Measurements from ENCODE around the gene SMARCAL1. TPM values are rescaled to one million over a fixed set of nuclear protein-coding genes. Genes with fewer than 3 reads are reported as not detected.

SMARCAL1 gene
- total RNA-seq, 1 donor from 2014 or later: 35.2 TPM

- Histone ChIP-seq H3K4me3 (ENCODE audit: insufficient read depth, low read depth, low read length) (no peak overlapping the region), H3K9ac (ENCODE audit: low read length) (no peak overlapping the region), H3K4me2 (ENCODE audit: low read length) (no peak overlapping the region), H4K20me1 (ENCODE audit: insufficient read depth, low read length) (no peaks in the 10 kb centered on the region), H3K36me3 (ENCODE audit: insufficient read depth, low read length) (peaks cover 7% of the 10 kb centered on the region), H3K9me3 (ENCODE audit: insufficient read depth, low read depth, low read length) (no peaks in the 10 kb centered on the region), H3K27me3 (ENCODE audit: insufficient read depth, low read length) (no peaks in the 10 kb centered on the region), H3K79me2 (ENCODE audit: insufficient read depth, low read length) (peaks cover 10% of the 10 kb centered on the region), H2AFZ (ENCODE audit: low read depth, low read length) (no peak overlapping the region), H3K4me1 (ENCODE audit: insufficient read depth, low read length) (peaks cover 3% of the 10 kb centered on the region), H3K27ac (ENCODE audit: low read depth, low read length) (no peak overlapping the region)
- H3K4me1 Mint-ChIP-seq (ENCODE audit: low read depth, unreplicated experiment): peaks cover 7% of the 10 kb centered on the region
- H3K27me3 Mint-ChIP-seq (ENCODE audit: low read depth, unreplicated experiment): no peaks in the 10 kb centered on the region
- DNase-seq (ENCODE audit: low read depth) (no peak), FAIRE-seq (no peak)
- H3K36me3 Mint-ChIP-seq (ENCODE audit: low read depth, unreplicated experiment): peaks cover 22% of the 10 kb centered on the region
- H3K9me3 Mint-ChIP-seq (ENCODE audit: unreplicated experiment): no peaks in the 10 kb centered on the region
- H3K27ac Mint-ChIP-seq (ENCODE audit: unreplicated experiment): no peak overlapping the region
- no peak for TF ChIP-seq EZH2 (IDR thresholded peaks at IDR 0.05; ENCODE audit: insufficient read depth, low read length)
- TF ChIP-seq CTCF (IDR thresholded peaks at IDR 0.05; ENCODE audit: insufficient read depth, low read depth, low read length): no peak
- no peak overlapping the region for H3K4me3 Mint-ChIP-seq (ENCODE audit: unreplicated experiment)
Observed at GRCh38 chr2:216416571-216417307, 4.5 kb downstream of the SMARCAL1 start.

GRCh38 chr2:216418981-216419380 lies 6.7 kb downstream of the SMARCAL1 start:
- Histone ChIP-seq H3K36me3 (ENCODE audit: insufficient read depth, low read length) (peaks cover 21% of the 10 kb centered on the region), H3K4me2 (ENCODE audit: low read length) (no peak overlapping the region), H3K27ac (ENCODE audit: low read depth, low read length) (no peak overlapping the region), H3K27me3 (ENCODE audit: insufficient read depth, low read length) (no peaks in the 10 kb centered on the region), H3K79me2 (ENCODE audit: insufficient read depth, low read length) (no peaks in the 10 kb centered on the region), H3K4me1 (ENCODE audit: insufficient read depth, low read length) (no peaks in the 10 kb centered on the region), H3K9me3 (ENCODE audit: insufficient read depth, low read depth, low read length) (no peaks in the 10 kb centered on the region), H4K20me1 (ENCODE audit: insufficient read depth, low read length) (no peaks in the 10 kb centered on the region), H3K4me3 (ENCODE audit: insufficient read depth, low read depth, low read length) (no peak overlapping the region), H3K9ac (ENCODE audit: low read length) (no peak overlapping the region), H2AFZ (ENCODE audit: low read depth, low read length) (no peak overlapping the region)
- no peaks in the 10 kb centered on the region for H3K4me1 Mint-ChIP-seq (ENCODE audit: low read depth, unreplicated experiment)
- H3K36me3 Mint-ChIP-seq (ENCODE audit: low read depth, unreplicated experiment): peaks cover 39% of the 10 kb centered on the region
- no peak for FAIRE-seq
- no peak for TF ChIP-seq EZH2 (IDR thresholded peaks at IDR 0.05; ENCODE audit: insufficient read depth, low read length)
- no peak for TF ChIP-seq CTCF (IDR thresholded peaks at IDR 0.05; ENCODE audit: insufficient read depth, low read depth, low read length)
- no peak overlapping the region for H3K27ac Mint-ChIP-seq (ENCODE audit: unreplicated experiment)
- DNase-seq (ENCODE audit: low read depth): no peak
- peaks cover 2% of the 10 kb centered on the region for H3K9me3 Mint-ChIP-seq (ENCODE audit: unreplicated experiment)
- H3K4me3 Mint-ChIP-seq (ENCODE audit: unreplicated experiment): no peak overlapping the region
- no peaks in the 10 kb centered on the region for H3K27me3 Mint-ChIP-seq (ENCODE audit: low read depth, unreplicated experiment)

All from astrocyte (in vitro differentiated cells and primary cell).